ENCODE data around the gene HOXA3.

DNA sequence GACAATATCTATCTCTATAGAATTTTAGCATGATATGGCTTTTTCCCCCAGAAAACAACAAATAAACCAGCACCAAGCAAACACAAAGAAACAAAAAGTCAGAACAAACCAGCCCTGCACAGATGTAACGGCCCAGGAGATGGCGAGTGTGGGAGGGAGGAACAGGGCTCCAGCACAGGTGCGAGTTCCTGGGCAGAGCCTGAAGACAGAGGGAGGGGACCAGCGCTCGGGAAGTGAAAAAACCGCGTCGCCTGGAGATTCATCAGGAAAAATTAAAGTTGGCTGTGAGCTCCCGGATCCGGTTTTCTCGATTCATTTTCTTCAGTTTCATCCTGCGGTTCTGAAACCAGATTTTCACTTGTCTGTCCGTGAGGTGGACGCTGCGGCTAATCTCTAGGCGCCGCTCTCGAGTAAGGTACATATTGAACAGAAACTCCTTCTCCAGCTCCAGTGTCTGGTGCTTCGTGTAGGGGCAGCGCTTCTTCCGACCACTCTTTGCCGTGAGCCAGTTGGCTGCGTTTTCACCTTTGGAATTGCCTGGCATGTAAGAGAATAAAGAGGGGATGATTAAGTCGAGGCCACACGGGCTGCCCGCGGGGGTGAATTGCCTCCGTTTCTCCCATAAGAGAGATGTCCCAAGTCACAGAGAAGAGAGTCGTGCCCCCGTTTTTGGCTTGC, 19.4 kb upstream of the HOXA3 start:
- TF ChIP-seq EP300 (IDR thresholded peaks at IDR 0.05; ENCODE audit: borderline replicate concordance in 1 of 2, low read depth in 1 of 2, low read length in 1 of 2) (no peak), RFX5 (IDR thresholded peaks at IDR 0.05; ENCODE audit: low read length) (no peak), POLR2AphosphoS5 (IDR thresholded peaks at IDR 0.05; ENCODE audit: low read depth, low read length) (no peak), NFIC (IDR thresholded peaks at IDR 0.05; ENCODE audit: borderline replicate concordance) (no peak), RAD21 (IDR thresholded peaks at IDR 0.05; ENCODE audit: low read length) (no peak), TEAD4 (IDR thresholded peaks at IDR 0.05; ENCODE audit: borderline replicate concordance, insufficient read depth) (no peak)
- TF ChIP-seq, protein P1, sequence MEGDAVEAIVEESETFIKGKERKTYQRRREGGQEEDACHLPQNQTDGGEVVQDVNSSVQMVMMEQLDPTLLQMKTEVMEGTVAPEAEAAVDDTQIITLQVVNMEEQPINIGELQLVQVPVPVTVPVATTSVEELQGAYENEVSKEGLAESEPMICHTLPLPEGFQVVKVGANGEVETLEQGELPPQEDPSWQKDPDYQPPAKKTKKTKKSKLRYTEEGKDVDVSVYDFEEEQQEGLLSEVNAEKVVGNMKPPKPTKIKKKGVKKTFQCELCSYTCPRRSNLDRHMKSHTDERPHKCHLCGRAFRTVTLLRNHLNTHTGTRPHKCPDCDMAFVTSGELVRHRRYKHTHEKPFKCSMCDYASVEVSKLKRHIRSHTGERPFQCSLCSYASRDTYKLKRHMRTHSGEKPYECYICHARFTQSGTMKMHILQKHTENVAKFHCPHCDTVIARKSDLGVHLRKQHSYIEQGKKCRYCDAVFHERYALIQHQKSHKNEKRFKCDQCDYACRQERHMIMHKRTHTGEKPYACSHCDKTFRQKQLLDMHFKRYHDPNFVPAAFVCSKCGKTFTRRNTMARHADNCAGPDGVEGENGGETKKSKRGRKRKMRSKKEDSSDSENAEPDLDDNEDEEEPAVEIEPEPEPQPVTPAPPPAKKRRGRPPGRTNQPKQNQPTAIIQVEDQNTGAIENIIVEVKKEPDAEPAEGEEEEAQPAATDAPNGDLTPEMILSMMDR (IDR thresholded peaks at IDR 0.05): no peak
